AG04450 (cell line): ENCODE measurements around the gene NUP210. TPM values are rescaled to one million over a fixed set of nuclear protein-coding genes. Genes with fewer than 3 reads are reported as not detected.

Source experiments
- CTCF ChIA-PET: fragments of 300-600, 350-600 bp; formaldehyde crosslinking; extraction: SDS; loops from one replicate; lab custom pipeline; 2022; ENCODE audit warnings: antibody characterized with exemption, inconsistent platforms; lab: Charles Lee
- POLR2A ChIA-PET: fragments of 350-600 bp; formaldehyde crosslinking; extraction: SDS; loops from one replicate; lab custom pipeline; 2021; ENCODE audit warnings: antibody characterized with exemption, inconsistent platforms; lab: Yijun Ruan, JAX
- DNase-seq: peaks from one replicate; pipeline ENCODE4 v3.0.0-alpha.2; 2011; ENCODE audit warnings: low read depth, low spot score
- H3K27ac ChIP-seq: one replicate; pipeline ENCODE4 v1.5.1; 2012; ENCODE audit warnings: low read depth, low read length, control low read depth
- H3K27me3 ChIP-seq: one replicate; pipeline ENCODE4 v1.6.0; 2012; ENCODE audit warnings: low read length; ENCODE audit not compliant: control insufficient read depth, insufficient read depth
- H3K4me3 ChIP-seq: 2 replicates; pipeline ENCODE4 v1.5.1; 2011; ENCODE audit warnings: mild to moderate bottlenecking, low read depth, low read length, control low read depth
- H3K9me3 ChIP-seq: 2 replicates; pipeline ENCODE4 v1.5.1; 2012; ENCODE audit warnings: low read length; ENCODE audit not compliant: control insufficient read depth, insufficient read depth
- polyA plus RNA-seq: library from polyadenylated mRNA; depleted of rRNA; stranded (reverse); fragments of >200 nt; gene quantifications from 2 replicates; pipeline ENCODE4 v1.2.3, GENCODE V29; 2011
- TF ChIP-seq, protein P1 (sequence below): IDR thresholded peaks from 2 replicates; pipeline ENCODE4 v1.5.1; 2011; ENCODE audit warnings: low read depth, low read length, control low read depth, inconsistent platforms

NUP210 gene
- polyA plus RNA-seq, 1 experiment, result 0.05 TPM

DNA sequence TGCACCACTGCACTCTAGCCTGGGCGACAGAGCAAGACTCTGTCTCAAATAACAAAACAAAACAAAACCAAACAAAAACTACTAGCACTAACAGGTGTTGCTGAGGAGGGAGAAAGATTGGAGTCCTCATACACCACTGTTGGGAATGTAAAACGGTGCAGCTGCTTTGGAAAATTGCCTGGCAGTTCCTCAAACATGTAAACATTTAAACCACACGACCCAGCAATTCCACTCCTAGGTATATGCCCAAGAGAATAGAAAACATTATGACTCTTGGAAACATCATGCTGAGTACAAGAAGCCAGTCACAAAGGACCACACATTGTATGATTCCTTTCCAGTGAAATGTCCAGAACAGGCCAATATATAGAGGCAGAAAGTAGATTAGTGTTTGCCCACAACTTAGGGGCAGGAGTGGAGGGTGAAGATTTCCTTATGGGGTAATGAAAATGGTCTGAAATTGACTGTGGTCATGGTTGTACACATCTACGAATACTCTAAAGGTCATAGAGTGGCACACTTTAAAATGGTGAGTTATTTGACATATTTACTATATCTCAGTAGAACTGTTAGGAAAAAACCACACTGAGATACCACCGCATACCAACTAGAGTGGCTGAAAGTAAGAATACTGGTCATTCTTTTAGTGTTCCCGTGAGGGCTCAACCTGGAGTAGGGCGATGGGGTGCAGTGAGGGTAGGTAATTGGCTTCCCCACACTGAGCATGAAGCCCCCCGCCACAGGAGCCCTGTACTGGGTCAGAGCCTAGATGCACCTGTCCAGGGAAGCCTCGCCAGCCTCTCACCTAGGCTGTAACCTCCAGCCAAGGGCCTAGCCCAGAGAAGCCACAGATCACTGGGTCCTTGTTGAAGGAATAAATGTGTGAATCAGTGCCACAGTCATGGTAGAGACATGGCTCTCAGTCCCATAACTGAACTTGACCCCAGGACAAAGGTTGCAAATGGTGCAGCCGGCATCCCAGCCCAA lies 131.1 kb downstream of the NUP210 start:
- no peak overlapping the region for H3K27ac ChIP-seq
- peaks cover 20% of the 10 kb centered on the region for H3K9me3 ChIP-seq
- no peak for DNase-seq
- CTCF ChIA-PET, result no interaction called here
- POLR2A ChIA-PET, result no interaction called here
- TF ChIP-seq, protein P1, sequence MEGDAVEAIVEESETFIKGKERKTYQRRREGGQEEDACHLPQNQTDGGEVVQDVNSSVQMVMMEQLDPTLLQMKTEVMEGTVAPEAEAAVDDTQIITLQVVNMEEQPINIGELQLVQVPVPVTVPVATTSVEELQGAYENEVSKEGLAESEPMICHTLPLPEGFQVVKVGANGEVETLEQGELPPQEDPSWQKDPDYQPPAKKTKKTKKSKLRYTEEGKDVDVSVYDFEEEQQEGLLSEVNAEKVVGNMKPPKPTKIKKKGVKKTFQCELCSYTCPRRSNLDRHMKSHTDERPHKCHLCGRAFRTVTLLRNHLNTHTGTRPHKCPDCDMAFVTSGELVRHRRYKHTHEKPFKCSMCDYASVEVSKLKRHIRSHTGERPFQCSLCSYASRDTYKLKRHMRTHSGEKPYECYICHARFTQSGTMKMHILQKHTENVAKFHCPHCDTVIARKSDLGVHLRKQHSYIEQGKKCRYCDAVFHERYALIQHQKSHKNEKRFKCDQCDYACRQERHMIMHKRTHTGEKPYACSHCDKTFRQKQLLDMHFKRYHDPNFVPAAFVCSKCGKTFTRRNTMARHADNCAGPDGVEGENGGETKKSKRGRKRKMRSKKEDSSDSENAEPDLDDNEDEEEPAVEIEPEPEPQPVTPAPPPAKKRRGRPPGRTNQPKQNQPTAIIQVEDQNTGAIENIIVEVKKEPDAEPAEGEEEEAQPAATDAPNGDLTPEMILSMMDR, result no peak
- peaks cover 15% of the 10 kb centered on the region for H3K27me3 ChIP-seq
- no peak overlapping the region for H3K4me3 ChIP-seq

DNA sequence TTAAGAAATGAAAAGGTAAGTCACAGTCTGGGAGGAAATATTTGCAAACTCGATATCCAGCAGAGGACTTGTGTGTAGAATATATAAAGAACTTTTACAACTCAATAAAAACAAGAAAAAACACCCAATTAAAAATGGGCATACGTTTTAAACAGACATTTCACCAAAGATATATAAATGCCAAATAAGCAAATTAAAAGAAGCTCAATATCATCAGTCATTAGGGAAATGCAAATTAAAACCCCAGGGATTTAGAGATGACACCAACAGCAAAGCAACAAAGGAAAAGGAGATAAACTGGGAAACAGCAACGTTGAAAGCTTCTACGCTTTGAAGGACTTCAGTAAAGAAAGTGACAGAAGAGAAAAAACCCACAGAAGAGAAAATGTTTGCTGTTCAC lies 132.3 kb downstream of the NUP210 start:
- no peak for DNase-seq
- H3K4me3 ChIP-seq, result no peak overlapping the region
- no peak overlapping the region for H3K27ac ChIP-seq
- ChIA-PET POLR2A (no interaction called here), CTCF (interaction anchor here (1.0 kb wide), 1 partner anchor 165 kb away, joined by 3 read pairs; no protein-coding TSS in a partner anchor)
- H3K9me3 ChIP-seq, result peaks cover 29% of the 10 kb centered on the region
- TF ChIP-seq, protein P1, result no peak
- H3K27me3 ChIP-seq, result peaks cover 25% of the 10 kb centered on the region

DNA sequence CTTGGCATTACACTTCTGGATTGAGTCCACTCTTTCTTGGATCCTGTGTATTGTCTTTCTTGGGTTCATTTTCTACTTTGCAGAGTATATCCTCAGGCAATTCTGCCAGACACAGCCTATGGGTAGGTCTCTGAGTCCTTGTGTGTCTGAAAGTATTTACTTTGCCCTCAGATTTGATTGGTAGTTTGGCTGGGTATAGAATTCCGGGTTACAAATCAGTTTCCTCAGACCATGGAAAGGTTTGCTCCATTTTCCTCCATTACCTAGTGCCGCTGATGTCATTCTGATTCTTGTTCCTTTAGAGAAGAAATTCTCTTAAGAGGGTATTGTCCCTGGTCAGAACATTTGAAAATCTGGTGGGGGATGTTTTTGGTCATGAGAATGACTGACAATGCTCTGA lies 133.2 kb downstream of the NUP210 start:
- Histone ChIP-seq H3K27me3 (peaks cover 29% of the 10 kb centered on the region), H3K9me3 (peaks cover 29% of the 10 kb centered on the region), H3K4me3 (no peak overlapping the region), H3K27ac (no peak overlapping the region)
- ChIA-PET CTCF (no interaction called here), POLR2A (no interaction called here)
- DNase-seq, result no peak
- TF ChIP-seq, protein P1, result no peak

DNA sequence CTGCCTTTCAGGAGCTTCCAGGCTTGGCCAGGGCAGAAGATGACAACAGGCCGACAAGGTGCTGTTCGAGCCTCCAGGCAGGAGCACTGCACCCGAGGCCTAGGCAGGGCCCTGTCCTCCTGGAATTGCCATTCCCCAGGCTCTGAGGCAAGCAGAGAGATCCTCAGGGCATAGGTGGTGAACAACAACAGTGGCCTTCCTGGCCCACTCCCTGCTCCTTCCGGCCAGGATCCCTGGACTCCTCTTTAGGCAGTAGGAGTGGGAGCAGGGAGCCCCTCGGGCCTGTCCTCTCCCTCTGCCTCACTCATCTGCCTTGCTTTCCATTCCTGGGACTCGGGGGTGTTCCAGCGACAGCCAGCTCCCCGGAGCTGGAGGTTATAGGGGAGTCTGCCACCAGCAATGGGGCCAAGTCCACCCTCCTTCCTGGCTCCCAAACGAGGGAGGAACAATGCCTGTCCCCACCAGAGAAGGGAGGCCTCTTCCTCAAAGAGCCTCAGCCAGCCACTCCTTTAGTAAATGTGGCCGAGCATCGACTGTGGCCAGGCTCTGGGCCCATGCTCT lies 135.0 kb downstream of the NUP210 start:
- DNase-seq, result no peak
- Histone ChIP-seq H3K27ac (no peak overlapping the region), H3K27me3 (peaks cover 46% of the 10 kb centered on the region), H3K9me3 (peaks cover 29% of the 10 kb centered on the region), H3K4me3 (no peak overlapping the region)
- TF ChIP-seq, protein P1, result no peak
- ChIA-PET POLR2A (no interaction called here), CTCF (no interaction called here)

DNA sequence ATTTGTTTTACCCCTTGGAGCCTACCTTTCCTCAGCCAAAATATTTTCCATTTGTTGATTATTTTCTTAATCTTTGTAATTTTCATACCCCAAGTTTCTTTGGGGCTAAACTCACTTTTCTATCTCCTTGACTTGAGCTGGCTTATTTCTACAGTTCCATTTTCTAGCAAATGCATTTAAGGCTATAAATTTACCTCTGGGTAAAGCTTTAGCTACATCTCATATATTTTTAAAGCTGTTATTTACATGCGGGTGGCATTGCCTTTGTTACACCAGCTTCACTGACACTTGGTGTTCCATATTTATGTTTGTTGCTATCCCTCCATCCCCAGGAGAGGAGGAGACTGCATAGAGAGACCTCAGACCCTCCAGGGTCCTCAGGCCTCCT lies 136.3 kb downstream of the NUP210 start:
- H3K27me3 ChIP-seq, result peaks cover 52% of the 10 kb centered on the region
- ChIA-PET POLR2A (no interaction called here), CTCF (no interaction called here)
- no peak for DNase-seq
- TF ChIP-seq, protein P1, result no peak
- no peak overlapping the region for H3K4me3 ChIP-seq
- H3K27ac ChIP-seq, result no peak overlapping the region
- peaks cover 29% of the 10 kb centered on the region for H3K9me3 ChIP-seq
